K562 (cell line): ENCODE measurements around the gene ITGAV.

Source experiments
- CCNT2 ChIP-seq: IDR thresholded peaks from 2 replicates; pipeline ENCODE4 v1.6.1; 2011; ENCODE audit warnings: borderline replicate concordance, low read depth, mild to moderate bottlenecking, moderate library complexity, mixed read lengths, low read length; ENCODE audit not compliant: insufficient read length; ENCODE audit errors: extremely low read depth
- CTCFL ChIP-seq: IDR thresholded peaks from 2 replicates; pipeline ENCODE4 v1.6.1; 2011; ENCODE audit warnings: borderline replicate concordance, low read depth, mild to moderate bottlenecking, moderate library complexity, low read length; ENCODE audit not compliant: insufficient read depth, poor library complexity, severe bottlenecking
- DNMT1 ChIP-seq: fragments of 450-650 bp; IDR thresholded peaks from 2 replicates; pipeline ENCODE4 v1.6.1; 2016; ENCODE audit warnings: antibody characterized with exemption, mild to moderate bottlenecking
- LEF1 ChIP-seq: fragments of 450-650 bp; IDR thresholded peaks from 2 replicates; pipeline ENCODE4 v1.6.1; 2016; ENCODE audit warnings: mild to moderate bottlenecking
- NFXL1 ChIP-seq: fragments of 450-650 bp; formaldehyde crosslinking; IDR thresholded peaks from 2 replicates; pipeline ENCODE4 v1.4.0; 2021; ENCODE audit warnings: mild to moderate bottlenecking
- RFX7 ChIP-seq: fragments of 250-450 bp; sonication (Bioruptor Pico); IDR thresholded peaks from 2 replicates; pipeline ENCODE4 v1.5.1; 2021; ENCODE audit warnings: mild to moderate bottlenecking
- ZFP36 ChIP-seq: fragments of 150-350 bp; IDR thresholded peaks from 2 replicates; pipeline ENCODE4 v1.6.1; 2018; ENCODE audit warnings: low read length, low read depth; ENCODE audit not compliant: partially characterized antibody
- TF ChIP-seq, protein P1 (sequence below), 3 experiments: IDR thresholded peaks in 2 of 3; conservative IDR thresholded peaks in 1 of 3; 2 replicates each; pipeline ENCODE4 v1.5.1; 2011 to 2012; ENCODE audit warnings: low read length in 3 of 3, mild to moderate bottlenecking in 3 of 3, control low read depth in 2 of 3, improper control_type of control experiment in 1 of 3, inconsistent platforms in 1 of 3, low read depth in 1 of 3, mixed read lengths in 1 of 3, moderate library complexity in 1 of 3; ENCODE audit not compliant: insufficient read depth in 2 of 3

DNA sequence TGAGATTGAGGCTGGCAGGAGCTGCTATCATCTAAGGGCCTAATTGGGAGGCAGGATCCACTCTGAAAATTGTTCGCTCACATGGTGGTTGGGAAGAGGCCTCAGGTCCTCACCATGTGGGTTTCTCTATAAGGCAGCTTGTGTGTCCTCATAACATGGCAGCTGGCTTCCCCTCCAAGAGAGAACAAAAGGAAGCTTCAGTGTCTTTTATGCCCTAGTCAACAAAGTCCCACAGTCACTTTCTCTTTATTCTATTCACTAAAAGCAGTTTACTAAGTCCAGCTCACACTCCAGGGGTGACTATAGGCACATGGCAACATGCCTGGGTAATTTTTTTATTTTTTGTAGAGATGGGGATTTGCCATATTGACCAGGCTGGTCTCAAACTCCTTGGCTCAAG, 5.8 kb upstream of the ITGAV start:
- no peak for TF ChIP-seq DNMT1
- TF ChIP-seq CTCFL = no peak
- no peak for TF ChIP-seq NFXL1
- no peak for TF ChIP-seq CCNT2
- TF ChIP-seq RFX7 (CRISPR knock-in tag) = no peak
- no peak for TF ChIP-seq LEF1
- TF ChIP-seq, protein P1, sequence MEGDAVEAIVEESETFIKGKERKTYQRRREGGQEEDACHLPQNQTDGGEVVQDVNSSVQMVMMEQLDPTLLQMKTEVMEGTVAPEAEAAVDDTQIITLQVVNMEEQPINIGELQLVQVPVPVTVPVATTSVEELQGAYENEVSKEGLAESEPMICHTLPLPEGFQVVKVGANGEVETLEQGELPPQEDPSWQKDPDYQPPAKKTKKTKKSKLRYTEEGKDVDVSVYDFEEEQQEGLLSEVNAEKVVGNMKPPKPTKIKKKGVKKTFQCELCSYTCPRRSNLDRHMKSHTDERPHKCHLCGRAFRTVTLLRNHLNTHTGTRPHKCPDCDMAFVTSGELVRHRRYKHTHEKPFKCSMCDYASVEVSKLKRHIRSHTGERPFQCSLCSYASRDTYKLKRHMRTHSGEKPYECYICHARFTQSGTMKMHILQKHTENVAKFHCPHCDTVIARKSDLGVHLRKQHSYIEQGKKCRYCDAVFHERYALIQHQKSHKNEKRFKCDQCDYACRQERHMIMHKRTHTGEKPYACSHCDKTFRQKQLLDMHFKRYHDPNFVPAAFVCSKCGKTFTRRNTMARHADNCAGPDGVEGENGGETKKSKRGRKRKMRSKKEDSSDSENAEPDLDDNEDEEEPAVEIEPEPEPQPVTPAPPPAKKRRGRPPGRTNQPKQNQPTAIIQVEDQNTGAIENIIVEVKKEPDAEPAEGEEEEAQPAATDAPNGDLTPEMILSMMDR (IDR thresholded peaks at IDR 0.05 in 2 of 3, conservative IDR thresholded peaks at IDR 0.05 in 1 of 3; ENCODE audit: insufficient read depth in 2 of 3, low read depth in 1 of 3, low read length in 3 of 3) = no peak
- no peak for TF ChIP-seq ZFP36
